Measurements from ENCODE around the gene LSMEM2.

Gene LSMEM2

GRCh38 chr3:50327129-50327528, 48.2 kb downstream of the LSMEM2 start:
- no peak for DNase-seq (ENCODE audit: low read depth in 1 of 2, low spot score in 1 of 2)
- in situ Hi-C loops (cut with HindIII; ENCODE audit: low pct_unique_long_range_greater_than_20kb, low sequenced_read_pairs) = no loop called here
- no peak for TF ChIP-seq JUND (IDR thresholded peaks at IDR 0.05; ENCODE audit: low read depth)

- DNase-seq (ENCODE audit: low read depth in 1 of 2, low spot score in 1 of 2) = peak; percentile 95 to 96
- in situ Hi-C loops (cut with HindIII; ENCODE audit: low pct_unique_long_range_greater_than_20kb, low sequenced_read_pairs) = no loop called here
- TF ChIP-seq JUND (IDR thresholded peaks at IDR 0.05; ENCODE audit: low read depth) = no peak
These were observed 49.2 kb downstream of the LSMEM2 start, which contains the start of gene TUSC2 for GRCh38 chr3:50327943-50328691. TSS of gene TUSC2 (minus strand) at chr3:50328223. CDS start at chr3:50328099, 124 bp downstream.

- in situ Hi-C loops (cut with HindIII; ENCODE audit: low pct_unique_long_range_greater_than_20kb, low sequenced_read_pairs) = no loop called here
- DNase-seq (ENCODE audit: low read depth in 1 of 2, low spot score in 1 of 2) = no peak
- TF ChIP-seq JUND (IDR thresholded peaks at IDR 0.05; ENCODE audit: low read depth) = no peak
These were observed 51.4 kb downstream of the LSMEM2 start for GRCh38 chr3:50330330-50330729.

- in situ Hi-C loops (cut with HindIII; ENCODE audit: low pct_unique_long_range_greater_than_20kb, low sequenced_read_pairs) = no loop called here
- DNase-seq (ENCODE audit: low read depth in 1 of 2, low spot score in 1 of 2) = no peak
- no peak for TF ChIP-seq JUND (IDR thresholded peaks at IDR 0.05; ENCODE audit: low read depth)
These were observed 52.5 kb downstream of the LSMEM2 start for GRCh38 chr3:50331364-50331907.

- in situ Hi-C loops (cut with HindIII; ENCODE audit: low pct_unique_long_range_greater_than_20kb, low sequenced_read_pairs) = no loop called here
- no peak for TF ChIP-seq JUND (IDR thresholded peaks at IDR 0.05; ENCODE audit: low read depth)
- no peak for DNase-seq (ENCODE audit: low read depth in 1 of 2, low spot score in 1 of 2)
These were observed 54.9 kb downstream of the LSMEM2 start for GRCh38 chr3:50333744-50334328.

GRCh38 chr3:50334339-50335075, 55.6 kb downstream of the LSMEM2 start:
- TF ChIP-seq JUND (IDR thresholded peaks at IDR 0.05; ENCODE audit: low read depth) = no peak
- in situ Hi-C loops (cut with HindIII; ENCODE audit: low pct_unique_long_range_greater_than_20kb, low sequenced_read_pairs) = no loop called here
- no peak for DNase-seq (ENCODE audit: low read depth in 1 of 2, low spot score in 1 of 2)

GRCh38 chr3:50336452-50337174, 57.7 kb downstream of the LSMEM2 start:
- no peak for TF ChIP-seq JUND (IDR thresholded peaks at IDR 0.05; ENCODE audit: low read depth)
- peak in 1 of 2 experiments; percentile 58 for DNase-seq (ENCODE audit: low read depth in 1 of 2, low spot score in 1 of 2)
- in situ Hi-C loops (cut with HindIII; ENCODE audit: low pct_unique_long_range_greater_than_20kb, low sequenced_read_pairs) = no loop called here

- peak; percentile 97 to 98 for DNase-seq (ENCODE audit: low read depth in 1 of 2, low spot score in 1 of 2)
- no peak for TF ChIP-seq JUND (IDR thresholded peaks at IDR 0.05; ENCODE audit: low read depth)
- in situ Hi-C loops (cut with HindIII; ENCODE audit: low pct_unique_long_range_greater_than_20kb, low sequenced_read_pairs) = no loop called here
These were observed 58.4 kb downstream of the LSMEM2 start for GRCh38 chr3:50337175-50337861.

Data from T47D (cell line).